Neural cell (in vitro differentiated cells): Measurements from ENCODE around the gene IFNA7. TPM values are rescaled to one million over a fixed set of nuclear protein-coding genes. Genes with fewer than 3 reads are reported as not detected.
A peak's percentile ranks its signal among the peaks of the same experiment; 100 is the strongest.

Source experiments
- H2AFZ ChIP-seq: fragments of 200-600, 300-800 bp; sonication (generic), shearing (Covaris generic); 2 replicates; pipeline ENCODE4 v1.6.0; 2014; ENCODE audit warnings: low read depth, mild to moderate bottlenecking, antibody characterized with exemption, low read length, moderate library complexity
- H3F3A ChIP-seq: fragments of 200-600 bp; shearing (Covaris generic); 2 replicates; pipeline ENCODE4 v1.6.1; 2016; ENCODE audit warnings: mild to moderate bottlenecking, moderate library complexity, mixed read lengths, antibody characterized with exemption, low read length; ENCODE audit not compliant: insufficient read depth, poor library complexity, severe bottlenecking
- H3K27ac ChIP-seq: fragments of 200-600, 300-800 bp; sonication (generic), shearing (Covaris generic); 2 replicates; pipeline ENCODE4 v1.5.1; 2014; ENCODE audit warnings: mild to moderate bottlenecking, low read length, moderate library complexity
- H3K27me3 ChIP-seq: fragments of 300-800, 200-600 bp; sonication (generic), shearing (Covaris generic); 2 replicates; pipeline ENCODE4 v1.6.0; 2014; ENCODE audit warnings: mild to moderate bottlenecking, low read depth, low read length, moderate library complexity; ENCODE audit not compliant: insufficient read depth
- H3K36me3 ChIP-seq: fragments of 300-800, 200-600 bp; sonication (generic), shearing (Covaris generic); 2 replicates; pipeline ENCODE4 v1.5.1; 2014; ENCODE audit warnings: mild to moderate bottlenecking, antibody characterized with exemption, low read length, moderate library complexity; ENCODE audit not compliant: insufficient read depth
- H3K4me2 ChIP-seq: fragments of 300-800, 200-600 bp; sonication (generic), shearing (Covaris generic); 2 replicates; pipeline ENCODE4 v1.6.0; 2014; ENCODE audit warnings: mild to moderate bottlenecking, low read length
- H3K4me3 ChIP-seq: fragments of 300-800, 200-600 bp; sonication (generic), shearing (Covaris generic); 2 replicates; pipeline ENCODE4 v1.5.1; 2014; ENCODE audit warnings: mild to moderate bottlenecking, low read length, moderate library complexity
- H3K79me2 ChIP-seq: fragments of 200-600 bp; shearing (Covaris generic); replicated peaks from 2 replicates; pipeline ENCODE4 v1.6.0; 2014; ENCODE audit warnings: mild to moderate bottlenecking, low read length, moderate library complexity; ENCODE audit not compliant: insufficient read depth
- H3K9ac ChIP-seq: fragments of 300-800, 200-600 bp; sonication (generic), shearing (Covaris generic); 2 replicates; pipeline ENCODE4 v1.6.1; 2016; ENCODE audit warnings: mild to moderate bottlenecking, low read length, mixed read lengths
- H3K9me2 ChIP-seq: fragments of 200-600 bp; shearing (Covaris generic); 2 replicates; pipeline ENCODE4 v1.6.1; 2016; ENCODE audit warnings: mild to moderate bottlenecking, low read length, mixed read lengths; ENCODE audit not compliant: insufficient read depth
- H3K9me3 ChIP-seq: fragments of 200-600, 300-800 bp; sonication (generic), shearing (Covaris generic); 2 replicates; pipeline ENCODE4 v1.6.1; 2016; ENCODE audit warnings: mild to moderate bottlenecking, mixed run types, low read length, moderate library complexity, mixed read lengths
- H4K20me1 ChIP-seq: fragments of 200-600 bp; shearing (Covaris generic); 2 replicates; pipeline ENCODE4 v1.6.1; 2016; ENCODE audit warnings: mild to moderate bottlenecking, mixed run types; ENCODE audit not compliant: insufficient read depth
- CTCF ChIP-seq: fragments of 450-650 bp; IDR thresholded peaks from 2 replicates; pipeline ENCODE4 v1.5.1; 2014; ENCODE audit warnings: antibody characterized with exemption, mild to moderate bottlenecking, moderate library complexity; ENCODE audit not compliant: poor library complexity, severe bottlenecking
- EP300 ChIP-seq: fragments of 450-650 bp; conservative IDR thresholded peaks from 2 replicates; pipeline ENCODE4 v1.6.1; 2014; ENCODE audit warnings: antibody characterized with exemption, mild to moderate bottlenecking, moderate library complexity; ENCODE audit not compliant: poor library complexity, severe bottlenecking
- EZH2 ChIP-seq: fragments of 200-600, 300-800 bp; shearing (Covaris generic), sonication (generic); IDR thresholded peaks from 2 replicates; pipeline ENCODE4 v1.6.1; 2014; ENCODE audit warnings: antibody characterized with exemption, low read length, borderline replicate concordance, mild to moderate bottlenecking; ENCODE audit not compliant: insufficient read depth, poor library complexity, severe bottlenecking
- MXI1 ChIP-seq: fragments of 450-650 bp; conservative IDR thresholded peaks from 2 replicates; pipeline ENCODE4 v1.6.1; 2014; ENCODE audit warnings: antibody characterized with exemption, mild to moderate bottlenecking; ENCODE audit not compliant: poor library complexity, severe bottlenecking
- POLR2AphosphoS5 ChIP-seq: IDR thresholded peaks from 2 replicates; pipeline ENCODE4 v1.6.1; 2012
- RAD21 ChIP-seq: fragments of 450-650 bp; conservative IDR thresholded peaks from 2 replicates; pipeline ENCODE4 v1.6.1; 2014; ENCODE audit warnings: antibody characterized with exemption, mild to moderate bottlenecking, moderate library complexity
- REST ChIP-seq: IDR thresholded peaks from 2 replicates; pipeline ENCODE4 v1.6.1; 2012; ENCODE audit warnings: borderline replicate concordance
- SMC3 ChIP-seq: fragments of 450-650 bp; conservative IDR thresholded peaks from 2 replicates; pipeline ENCODE4 v1.6.1; 2014; ENCODE audit warnings: antibody characterized with exemption, mild to moderate bottlenecking, moderate library complexity; ENCODE audit not compliant: poor library complexity
- TAF1 ChIP-seq: IDR thresholded peaks from 2 replicates; pipeline ENCODE4 v1.6.1; 2012; ENCODE audit warnings: low read depth
- polyA plus RNA-seq: library from polyadenylated mRNA; depleted of rRNA; stranded (reverse); fragments of >200 nt; gene quantifications from 2 replicates; pipeline ENCODE4 v1.2.3, GENCODE V29; 2014
- small RNA-seq, 3 experiments: library from RNA; depleted of rRNA; stranded (forward); fragments of <200 nt; gene quantifications; one replicate each; pipeline ENCODE3, GENCODE V24; 2012

IFNA7 gene
- polyA plus RNA-seq, 1 donor from 2014 or later, result not detected

- H3K4me3 ChIP-seq, result no peak overlapping the region
- H3K9me2 ChIP-seq, result no peaks in the 10 kb centered on the region
- H2AFZ ChIP-seq, result no peak overlapping the region
- H3K79me2 ChIP-seq, result no peaks in the 10 kb centered on the region
- H3K4me2 ChIP-seq, result no peak overlapping the region
- TF ChIP-seq SMC3, result no peak
- TF ChIP-seq EP300, result no peak
- TF ChIP-seq TAF1, result no peak
- TF ChIP-seq MXI1, result no peak
- no peak for TF ChIP-seq EZH2
- peak; percentile 51 for TF ChIP-seq RAD21
- TF ChIP-seq CTCF, result peak; percentile 56
- no peak overlapping the region for H3K27ac ChIP-seq
- H3K9ac ChIP-seq, result no peak overlapping the region
- H3F3A ChIP-seq, result no peaks in the 10 kb centered on the region
- no peaks in the 10 kb centered on the region for H3K36me3 ChIP-seq
- no peaks in the 10 kb centered on the region for H3K27me3 ChIP-seq
- no peaks in the 10 kb centered on the region for H3K9me3 ChIP-seq
- H4K20me1 ChIP-seq, result no peaks in the 10 kb centered on the region
Measured at GRCh38 chr9:21154018-21154608, 47.9 kb downstream of the IFNA7 start.

GRCh38 chr9:21153336-21154017 is 48.5 kb downstream of the IFNA7 start:
- H3K9me3 ChIP-seq, result no peaks in the 10 kb centered on the region
- no peak overlapping the region for H3K27ac ChIP-seq
- TF ChIP-seq RAD21, result no peak
- TF ChIP-seq EZH2, result no peak
- TF ChIP-seq POLR2AphosphoS5, result no peak
- TF ChIP-seq REST, result no peak
- no peaks in the 10 kb centered on the region for H3F3A ChIP-seq
- H3K27me3 ChIP-seq, result no peaks in the 10 kb centered on the region
- no peaks in the 10 kb centered on the region for H3K36me3 ChIP-seq
- H2AFZ ChIP-seq, result no peak overlapping the region
- no peak overlapping the region for H3K9ac ChIP-seq
- no peak overlapping the region for H3K4me2 ChIP-seq
- no peaks in the 10 kb centered on the region for H3K9me2 ChIP-seq
- no peaks in the 10 kb centered on the region for H3K79me2 ChIP-seq
- no peak overlapping the region for H3K4me3 ChIP-seq
- no peaks in the 10 kb centered on the region for H4K20me1 ChIP-seq

Small RNAs within 50 kb of the gene (small RNA-seq; reads per million reads assigned to genes)
- gene RF00019, result 0 to 1.2 (median 0) reads per million in 3 experiments

Other genes with a start within 250 kb of the IFNA7 start
- gene HACD4, start 170.6 kb downstream of the IFNA7 start, polyA plus RNA-seq, result not detected in 2 replicates
- gene IFNB1, start 124.3 kb downstream of the IFNA7 start, polyA plus RNA-seq, result not detected in 2 replicates
- gene IFNW1, start 60.4 kb downstream of the IFNA7 start, polyA plus RNA-seq, result not detected in 2 replicates
- not detected in 2 replicates for gene IFNA21, start 35.5 kb downstream of the IFNA7 start, polyA plus RNA-seq
- not detected in 2 replicates for gene IFNA4, start 14.6 kb downstream of the IFNA7 start, polyA plus RNA-seq
- not detected in 2 replicates for gene IFNA10, start 4.9 kb upstream of the IFNA7 start, polyA plus RNA-seq
- gene IFNA16, start 15.1 kb upstream of the IFNA7 start, polyA plus RNA-seq, result not detected in 2 replicates
- gene IFNA17, start 26.0 kb upstream of the IFNA7 start, polyA plus RNA-seq, result not detected in 2 replicates
- gene IFNA14, start 37.8 kb upstream of the IFNA7 start, polyA plus RNA-seq, result not detected in 2 replicates
- gene IFNA5, start 103.1 kb upstream of the IFNA7 start, polyA plus RNA-seq, result not detected in 2 replicates
- 39.6 and 40.9 TPM in 2 replicates for gene KLHL9, start 133.2 kb upstream of the IFNA7 start, polyA plus RNA-seq
- not detected in 2 replicates for gene IFNA6, start 148.7 kb upstream of the IFNA7 start, polyA plus RNA-seq
- gene IFNA13, start 165.9 kb upstream of the IFNA7 start, polyA plus RNA-seq, result not detected in 2 replicates
- gene IFNA2, start 183.2 kb upstream of the IFNA7 start, polyA plus RNA-seq, result not detected in 2 replicates
- gene IFNA8, start 206.9 kb upstream of the IFNA7 start, polyA plus RNA-seq, result not detected in 2 replicates
- gene IFNA1, start 238.2 kb upstream of the IFNA7 start, polyA plus RNA-seq, result not detected in 2 replicates